Activated CD8-positive, alpha-beta T cell treated with anti-CD3 and anti-CD28 coated beads, Interleukin-2, amount 10 ng/mL, durations not matched to agents 7 days and 5 days (primary cell): ENCODE results near the gene AARSD1. TPM values are rescaled to one million over a fixed set of nuclear protein-coding genes. Genes with fewer than 3 reads are reported as not detected.
"Not testable (repeated sequence)": the region's sequence is repeated elsewhere in the genome, so short reads cannot be mapped to it uniquely, and the experiment has no call there.

Experiments
- ATAC-seq: fragments of 150-1000 bp; cut with Tn5 transposase; one replicate; pipeline ENCODE4 v1.10.0; 2021; ENCODE audit warnings: moderate library complexity
- CTCF ChIA-PET: fragments of 350-600 bp; sonication (Branson Sonifier 250); formaldehyde crosslinking; loops from one replicate; lab custom pipeline; 2021; ENCODE audit warnings: antibody characterized with exemption; lab: Charles Lee
- POLR2A ChIA-PET: fragments of 350-600 bp; sonication (Branson Sonifier 250); formaldehyde crosslinking; loops from one replicate; lab custom pipeline; 2021; ENCODE audit warnings: antibody characterized with exemption; lab: Charles Lee
- DNase-seq: peaks from one replicate; pipeline ENCODE4 v3.0.0-alpha.2; 2020
- H3K27ac Mint-ChIP-seq: one replicate; pipeline ENCODE4 v1.8.0; 2021; ENCODE audit warnings: mild to moderate bottlenecking, mixed read lengths
- H3K27me3 Mint-ChIP-seq: one replicate; pipeline ENCODE4 v1.8.0; 2021; ENCODE audit warnings: low read depth, mixed read lengths
- H3K36me3 Mint-ChIP-seq: one replicate; pipeline ENCODE4 v1.8.0; 2021; ENCODE audit warnings: low read depth, mixed read lengths
- H3K4me1 Mint-ChIP-seq: one replicate; pipeline ENCODE4 v1.8.0; 2021; ENCODE audit warnings: low read depth, mixed read lengths
- H3K4me3 Mint-ChIP-seq: one replicate; pipeline ENCODE4 v1.8.0; 2021; ENCODE audit warnings: mild to moderate bottlenecking, mixed read lengths
- H3K9me3 Mint-ChIP-seq: one replicate; pipeline ENCODE4 v1.8.0; 2022; ENCODE audit warnings: mixed read lengths; ENCODE audit not compliant: insufficient read depth
- total RNA-seq, 2 experiments: library from RNA; stranded (reverse); gene quantifications; one replicate each; pipeline ENCODE4 v1.2.3, GENCODE V29; 2021

Gene AARSD1
- total RNA-seq, 2 experiments from 2014 or later: 37.6 to 38.3 TPM

- ATAC-seq (peak; percentile 85), DNase-seq (peak; percentile 45)
- peaks cover 7% of the 10 kb centered on the region for H3K27me3 Mint-ChIP-seq
- H3K27ac Mint-ChIP-seq: no peak overlapping the region
- POLR2A ChIA-PET: no interaction called here
- H3K4me1 Mint-ChIP-seq: no peaks in the 10 kb centered on the region
- H3K36me3 Mint-ChIP-seq: no peaks in the 10 kb centered on the region
- CTCF ChIA-PET: interaction anchor here (0.7 to 1.6 kb wide), 7 partner anchors 9 to 175 kb away, joined by 3 to 5 read pairs (median 3); partner anchors contain the start of gene RPL27
- H3K9me3 Mint-ChIP-seq: no peaks in the 10 kb centered on the region
- H3K4me3 Mint-ChIP-seq: no peak overlapping the region
Observed at GRCh38 chr17:42937712-42938596, 26.3 kb downstream of the AARSD1 start.

- ChIA-PET CTCF (interaction anchor here (0.8 to 2.5 kb wide), 11 partner anchors 8 to 351 kb away, joined by 3 to 21 read pairs (median 5); partner anchors contain the start of genes AOC2, BECN1 and RPL27), POLR2A (interaction anchor here (1.3 to 1.6 kb wide), 2 partner anchors 106 to 320 kb away, joined by 4 to 5 read pairs; partner anchors contain the start of genes BECN1, RETREG3 and TUBG1)
- Mint-ChIP-seq H3K36me3 (no peaks in the 10 kb centered on the region), H3K27me3 (peaks cover 3% of the 10 kb centered on the region), H3K27ac (no peak overlapping the region), H3K4me1 (peaks cover 12% of the 10 kb centered on the region), H3K9me3 (no peaks in the 10 kb centered on the region), H3K4me3 (no peak overlapping the region)
- ATAC-seq (no peak), DNase-seq (no peak)
Observed at GRCh38 chr17:42929497-42929844, 34.8 kb downstream of the AARSD1 start.

GRCh38 chr17:42928714-42929496, 35.3 kb downstream of the AARSD1 start:
- CTCF ChIA-PET: interaction anchor here (0.8 to 2.5 kb wide), 12 partner anchors 8 to 381 kb away, joined by 3 to 21 read pairs (median 4); partner anchors contain the start of genes AOC2, BECN1 and RPL27
- Mint-ChIP-seq H3K4me1 (peaks cover 12% of the 10 kb centered on the region), H3K9me3 (no peaks in the 10 kb centered on the region), H3K27ac (no peak overlapping the region), H3K27me3 (peaks cover 3% of the 10 kb centered on the region), H3K36me3 (no peaks in the 10 kb centered on the region), H3K4me3 (no peak overlapping the region)
- ATAC-seq (peak; percentile 87), DNase-seq (peak; percentile 46)
- POLR2A ChIA-PET: interaction anchor here (0.6 to 1.6 kb wide), 4 partner anchors 69 to 320 kb away, joined by 3 to 5 read pairs (median 4); partner anchors contain the start of genes BECN1, RETREG3, RPL27 and TMEM106A

- H3K36me3 Mint-ChIP-seq: no peaks in the 10 kb centered on the region
- ChIA-PET CTCF (interaction anchor here (0.7 kb wide), 1 partner anchor 12 kb away, joined by 3 read pairs; no protein-coding TSS in a partner anchor), POLR2A (no interaction called here)
- H3K27ac Mint-ChIP-seq: no peak overlapping the region
- no peak overlapping the region for H3K4me3 Mint-ChIP-seq
- ATAC-seq (no peak), DNase-seq (no peak)
- H3K9me3 Mint-ChIP-seq: no peaks in the 10 kb centered on the region
- peaks cover 12% of the 10 kb centered on the region for H3K4me1 Mint-ChIP-seq
- H3K27me3 Mint-ChIP-seq: peaks cover 16% of the 10 kb centered on the region
Observed at GRCh38 chr17:42924891-42925290, 39.4 kb downstream of the AARSD1 start.

- not testable (repeated sequence) for H3K4me3 Mint-ChIP-seq, H3K27ac Mint-ChIP-seq
Observed at GRCh38 chr17:42923472-42923871, 40.8 kb downstream of the AARSD1 start.

GRCh38 chr17:42922294-42922693, 42.0 kb downstream of the AARSD1 start:
- CTCF ChIA-PET: no interaction called here
- H3K27ac Mint-ChIP-seq: no peak overlapping the region
- no peaks in the 10 kb centered on the region for H3K9me3 Mint-ChIP-seq
- H3K4me1 Mint-ChIP-seq: peaks cover 2% of the 10 kb centered on the region
- H3K36me3 Mint-ChIP-seq: no peaks in the 10 kb centered on the region
- ATAC-seq: no peak
- DNase-seq: no peak
- H3K27me3 Mint-ChIP-seq: peaks cover 24% of the 10 kb centered on the region
- no peak overlapping the region for H3K4me3 Mint-ChIP-seq
- POLR2A ChIA-PET: no interaction called here

More at GRCh38 chr17:42923472-42923871, 40.8 kb downstream of the AARSD1 start:
- ATAC-seq, H3K9me3 Mint-ChIP-seq, DNase-seq, CTCF ChIA-PET, H3K36me3 Mint-ChIP-seq, H3K4me1 Mint-ChIP-seq, POLR2A ChIA-PET: not testable (repeated sequence)
- H3K27me3 Mint-ChIP-seq: peaks cover 21% of the 10 kb centered on the region

GRCh38 chr17:42920922-42921321, 43.3 kb downstream of the AARSD1 start:
- Mint-ChIP-seq H3K4me3 (no peak overlapping the region), H3K36me3 (no peaks in the 10 kb centered on the region), H3K27me3 (peaks cover 24% of the 10 kb centered on the region), H3K9me3 (no peaks in the 10 kb centered on the region), H3K4me1 (peaks cover 2% of the 10 kb centered on the region), H3K27ac (no peak overlapping the region)
- ATAC-seq (no peak), DNase-seq (no peak)
- ChIA-PET POLR2A (no interaction called here), CTCF (interaction anchor here (0.6 to 2.7 kb wide), 3 partner anchors 8 to 144 kb away, joined by 4 to 11 read pairs (median 5); no protein-coding TSS in a partner anchor)

- no peaks in the 10 kb centered on the region for H3K9me3 Mint-ChIP-seq
- DNase-seq: no peak
- no peak for ATAC-seq
- no peak overlapping the region for H3K27ac Mint-ChIP-seq
- H3K4me3 Mint-ChIP-seq: no peak overlapping the region
- H3K4me1 Mint-ChIP-seq: peaks cover 2% of the 10 kb centered on the region
- ChIA-PET POLR2A (no interaction called here), CTCF (interaction anchor here (0.6 to 2.7 kb wide), 4 partner anchors 8 to 145 kb away, joined by 3 to 11 read pairs (median 4); partner anchors contain the start of gene BECN1)
- H3K36me3 Mint-ChIP-seq: no peaks in the 10 kb centered on the region
- peaks cover 24% of the 10 kb centered on the region for H3K27me3 Mint-ChIP-seq
Observed at GRCh38 chr17:42920106-42920900, 44.0 kb downstream of the AARSD1 start.

- CTCF ChIA-PET: interaction anchor here (0.9 to 2.7 kb wide), 3 partner anchors 9 to 95 kb away, joined by 3 to 11 read pairs (median 4); partner anchors contain the start of gene BECN1
- ATAC-seq, DNase-seq, POLR2A ChIA-PET, H3K9me3 Mint-ChIP-seq, H3K4me1 Mint-ChIP-seq, H3K27ac Mint-ChIP-seq, H3K36me3 Mint-ChIP-seq, H3K4me3 Mint-ChIP-seq: not testable (repeated sequence)
- peaks cover 24% of the 10 kb centered on the region for H3K27me3 Mint-ChIP-seq
Observed at GRCh38 chr17:42919522-42920077, 44.7 kb downstream of the AARSD1 start.

- no peaks in the 10 kb centered on the region for H3K9me3 Mint-ChIP-seq
- DNase-seq: no peak
- no peaks in the 10 kb centered on the region for H3K4me1 Mint-ChIP-seq
- CTCF ChIA-PET: interaction anchor here (0.9 to 2.7 kb wide), 2 partner anchors 10 to 95 kb away, joined by 3 to 11 read pairs; partner anchors contain the start of gene BECN1
- H3K4me3 Mint-ChIP-seq: no peak overlapping the region
- no peak overlapping the region for H3K27ac Mint-ChIP-seq
- ATAC-seq: no peak
- H3K36me3 Mint-ChIP-seq: no peaks in the 10 kb centered on the region
- POLR2A ChIA-PET: no interaction called here
- peaks cover 24% of the 10 kb centered on the region for H3K27me3 Mint-ChIP-seq
Observed at GRCh38 chr17:42918902-42919521, 45.2 kb downstream of the AARSD1 start.
